GM18951 (cell line): ENCODE data around the gene RPL22L1.

ENCODE experiments used
- POLR2A ChIP-seq: IDR thresholded peaks from 4 replicates; pipeline ENCODE4 v1.6.1; 2011; ENCODE audit warnings: mild to moderate bottlenecking; ENCODE audit not compliant: insufficient read length, insufficient read depth; ENCODE audit errors: extremely low read depth
- in situ Hi-C: fragments of 300-500 bp; cut with MboI; formaldehyde crosslinking; loops from one replicate; pipeline ENCODE4 v1.12.0; 2022; ENCODE audit warnings: low sequenced_read_pairs, mixed read lengths, inconsistent platforms; ENCODE audit not compliant: unreplicated experiment

The RPL22L1 gene

DNA sequence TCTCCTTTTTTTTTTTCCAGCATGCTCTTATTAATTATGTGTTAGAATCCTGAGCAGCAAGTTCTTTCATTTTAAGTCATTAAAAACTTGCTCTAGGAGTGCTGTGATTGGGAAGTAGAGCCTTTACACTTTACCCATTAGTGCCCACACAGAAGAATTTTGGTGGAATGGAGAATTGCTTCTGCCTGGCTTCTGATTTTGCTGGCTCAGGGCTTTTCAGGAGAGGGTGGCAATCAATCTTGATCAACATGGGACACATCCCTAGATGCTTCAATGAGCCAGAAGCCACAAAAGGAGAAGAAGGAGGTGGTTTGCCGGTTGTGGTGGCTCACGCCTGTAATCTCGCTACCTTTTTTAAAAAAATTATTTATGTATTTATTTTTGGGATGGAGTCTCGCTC lies 39.4 kb downstream of the RPL22L1 start:
- no peak for TF ChIP-seq POLR2A
- in situ Hi-C loops: no loop called here

DNA sequence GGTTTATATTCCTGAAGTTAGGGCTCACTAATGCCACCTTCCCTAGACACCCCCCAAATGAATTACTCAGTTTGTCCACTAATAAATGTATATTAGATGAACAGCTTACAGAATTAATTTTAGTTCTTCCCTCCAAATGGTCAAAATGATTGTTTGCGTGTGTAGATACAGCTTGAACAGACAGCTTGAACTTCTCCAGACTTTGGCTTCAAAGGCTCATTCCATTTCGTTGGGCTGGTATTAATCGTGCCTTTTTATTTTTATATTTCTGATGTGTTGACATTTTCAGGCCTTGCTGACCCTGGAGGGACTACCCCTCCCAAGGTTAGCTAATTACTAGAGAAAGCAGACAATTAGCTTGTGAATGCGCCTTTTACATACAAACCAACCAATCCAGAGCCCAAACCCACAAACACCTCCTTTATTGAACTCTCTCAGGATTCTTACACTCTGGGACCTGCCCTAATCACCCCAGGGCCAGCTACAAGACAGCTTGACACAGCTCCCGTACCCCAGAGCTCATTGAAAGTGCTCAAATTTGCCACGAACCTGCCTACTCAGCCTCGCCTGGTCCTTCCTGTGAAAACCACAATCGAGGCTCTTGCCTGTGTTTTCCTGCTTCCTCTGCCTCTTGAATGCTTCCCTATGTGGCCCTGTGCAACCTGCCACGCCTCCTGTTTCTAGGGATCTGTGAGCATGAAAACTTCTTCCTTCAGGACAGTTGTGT lies 40.3 kb downstream of the RPL22L1 start:
- in situ Hi-C loops: no loop called here
- no peak for TF ChIP-seq POLR2A

DNA sequence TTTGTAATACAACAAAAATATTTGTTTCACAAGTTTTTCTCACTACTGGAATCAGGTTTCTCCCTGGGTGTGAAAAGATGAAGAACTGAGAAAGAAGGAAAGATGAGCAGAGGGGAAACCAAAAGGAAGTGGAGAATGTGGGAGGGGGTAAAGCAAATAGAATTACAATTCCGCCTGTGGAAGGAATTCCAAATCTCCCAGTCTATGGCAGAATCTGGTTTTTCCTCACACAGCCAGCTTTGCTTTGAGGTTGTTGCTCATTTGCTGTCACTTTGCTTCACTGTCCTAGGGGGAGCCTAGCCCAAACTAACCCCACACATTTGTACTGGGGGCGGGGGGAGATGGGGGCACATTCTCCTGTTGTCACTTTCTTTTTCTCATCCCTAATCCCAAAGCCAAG lies 43.9 kb downstream of the RPL22L1 start:
- in situ Hi-C loops: no loop called here
- TF ChIP-seq POLR2A: no peak

DNA sequence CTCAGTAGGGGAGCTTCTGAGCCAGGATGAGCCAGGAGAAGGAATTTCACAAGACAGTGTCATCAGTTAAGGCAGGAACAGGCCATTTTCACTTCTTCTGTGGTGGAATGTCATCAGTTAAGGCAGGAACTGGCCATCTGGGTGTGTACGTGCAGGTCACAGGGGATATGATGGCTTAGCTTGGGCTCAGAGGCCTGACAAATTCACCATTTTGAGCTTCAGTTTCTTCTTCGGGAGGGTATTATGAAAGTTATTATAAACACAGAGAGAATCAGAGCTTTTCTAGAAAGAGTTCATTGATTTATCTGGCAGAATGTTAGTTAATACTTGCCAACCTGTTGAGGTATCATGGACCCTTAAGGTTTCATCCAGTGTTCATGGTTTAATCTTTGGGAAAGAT lies 46.4 kb downstream of the RPL22L1 start:
- in situ Hi-C loops: loop anchor here (25.0 kb wide), 1 partner anchor 761 kb away; no protein-coding TSS in a partner anchor

DNA sequence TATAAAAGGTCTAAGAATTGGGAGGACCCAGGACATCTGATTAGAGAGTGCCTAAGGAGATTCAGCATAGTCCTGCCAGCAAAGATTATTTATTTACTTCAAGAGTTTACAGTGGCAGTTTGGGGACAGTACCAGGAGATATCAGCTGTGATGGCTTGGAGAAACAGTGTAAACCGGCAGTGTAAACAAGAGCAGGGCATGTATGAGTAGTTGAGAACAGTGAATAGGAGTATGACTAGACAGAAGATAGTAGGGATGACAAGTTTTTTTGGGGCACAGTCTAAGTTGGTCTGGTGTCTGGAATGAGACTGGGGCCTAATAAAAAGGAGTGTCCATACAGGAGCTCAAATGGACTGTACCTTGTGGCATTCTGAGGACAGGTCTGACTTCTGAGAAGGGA lies 51.7 kb downstream of the RPL22L1 start:
- in situ Hi-C loops: loop anchor here (10.0 to 25.0 kb wide), 2 partner anchors 404 to 756 kb away; partner anchors contain the start of gene CLDN11

DNA sequence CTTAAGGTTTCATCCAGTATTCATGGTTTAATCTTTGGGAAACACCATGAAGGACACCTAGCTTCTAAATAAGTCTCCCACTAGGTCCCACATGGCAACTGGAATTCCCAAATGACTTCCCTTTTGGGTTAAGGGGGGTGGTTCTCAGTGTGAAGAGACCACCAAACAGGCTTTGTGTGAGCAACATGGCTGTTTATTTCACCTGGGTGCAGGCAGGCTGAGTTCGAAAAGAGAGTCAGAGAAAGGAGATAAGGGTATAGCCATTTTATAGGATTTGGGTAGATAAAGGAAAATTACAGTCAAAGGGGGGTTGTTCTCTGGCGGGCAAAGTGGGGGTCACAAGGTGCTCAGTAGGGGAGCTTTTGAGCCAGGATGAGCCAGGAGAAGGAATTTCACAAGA lies 52.5 kb downstream of the RPL22L1 start:
- in situ Hi-C loops: loop anchor here (10.0 to 25.0 kb wide), 2 partner anchors 403 to 755 kb away; partner anchors contain the start of gene CLDN11

DNA sequence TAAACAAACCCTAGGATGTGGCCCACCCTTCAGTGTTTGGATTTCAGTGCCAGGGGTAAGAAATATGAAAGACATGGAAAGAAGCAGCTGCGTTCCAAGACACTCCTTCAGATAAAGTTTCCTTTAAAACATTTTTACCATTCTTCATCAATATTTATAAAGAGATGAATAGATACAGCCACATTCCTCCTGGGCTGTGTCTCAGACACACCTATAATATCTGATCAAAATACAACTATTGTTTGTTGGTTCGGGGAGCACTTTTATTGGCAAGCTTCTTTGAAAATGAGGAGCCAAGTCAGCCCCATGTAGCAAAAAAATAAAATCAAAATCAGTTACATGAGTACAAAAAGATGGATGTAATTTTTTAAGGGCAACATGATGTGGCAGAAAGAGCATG lies 53.2 kb downstream of the RPL22L1 start:
- no peak for TF ChIP-seq POLR2A
- in situ Hi-C loops: loop anchor here (10.0 to 25.0 kb wide), 2 partner anchors 402 to 755 kb away; partner anchors contain the start of gene CLDN11

DNA sequence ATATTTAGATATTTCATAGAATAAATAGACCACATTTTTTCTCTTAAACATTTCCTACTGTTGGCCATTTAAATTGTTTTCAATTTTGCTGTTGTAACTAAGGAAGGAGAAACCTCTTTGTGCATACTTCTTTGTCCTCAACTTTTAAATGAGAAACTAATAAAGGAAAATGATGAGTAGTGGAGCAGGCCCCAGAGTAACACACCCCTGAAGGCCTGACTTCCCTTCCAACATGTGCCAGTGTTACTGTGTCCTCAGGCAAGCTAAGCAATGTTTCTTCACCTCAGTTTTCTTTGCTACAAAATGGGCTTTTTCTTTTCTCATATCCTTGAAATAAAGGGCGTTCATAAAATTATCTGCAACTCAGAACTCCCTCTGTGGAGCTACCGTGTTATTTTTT lies 53.7 kb downstream of the RPL22L1 start:
- no peak for TF ChIP-seq POLR2A
- in situ Hi-C loops: loop anchor here (10.0 to 25.0 kb wide), 2 partner anchors 402 to 754 kb away; partner anchors contain the start of gene CLDN11

DNA sequence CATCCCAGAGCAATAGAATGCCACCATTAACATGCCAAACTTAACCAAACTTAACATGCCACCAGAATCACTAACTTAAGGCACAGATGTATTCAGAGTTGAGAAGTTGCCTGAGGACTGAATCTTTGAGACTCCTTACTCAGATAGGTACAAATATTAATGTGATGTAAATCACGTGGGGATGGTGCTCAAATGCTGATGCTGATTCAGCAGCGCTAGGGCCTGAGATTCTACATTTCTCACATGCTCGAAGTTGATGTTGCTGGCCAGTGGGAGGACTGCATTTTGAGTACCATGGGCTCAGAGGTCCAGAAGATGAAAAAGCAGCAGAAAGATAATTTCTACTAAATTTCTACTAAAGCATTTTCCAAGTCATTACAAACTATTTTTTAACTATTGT lies 54.1 kb downstream of the RPL22L1 start:
- in situ Hi-C loops: loop anchor here (10.0 to 25.0 kb wide), 2 partner anchors 401 to 754 kb away; partner anchors contain the start of gene CLDN11

DNA sequence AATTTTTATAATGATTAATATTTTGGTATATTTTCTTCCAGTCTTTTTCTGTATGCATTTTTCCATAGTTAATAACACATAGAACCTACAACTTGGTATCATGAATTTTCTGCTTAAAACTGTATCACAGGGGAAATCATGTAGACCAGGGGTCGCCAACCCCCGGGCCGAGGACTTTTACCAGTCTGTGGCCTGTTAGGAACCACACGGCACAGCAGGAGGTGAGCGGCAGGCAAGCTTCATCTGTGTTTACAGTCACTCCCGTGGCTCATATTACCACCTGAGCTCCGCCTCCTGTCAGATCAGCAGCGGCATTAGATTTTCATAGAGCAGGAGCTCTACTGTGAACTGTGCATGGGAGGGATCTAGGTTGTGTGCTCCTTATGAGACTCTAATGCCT lies 54.7 kb downstream of the RPL22L1 start:
- in situ Hi-C loops: loop anchor here (10.0 to 25.0 kb wide), 2 partner anchors 401 to 753 kb away; partner anchors contain the start of gene CLDN11

More for the DNA sequence above, 54.1 kb downstream of the RPL22L1 start:
- no peak for TF ChIP-seq POLR2A

More for the DNA sequence above, 54.7 kb downstream of the RPL22L1 start:
- no peak for TF ChIP-seq POLR2A
